Measurements from ENCODE around the gene SLC25A24.
"Not testable (repeated sequence)": the region's sequence is repeated elsewhere in the genome, so short reads cannot be mapped to it uniquely, and the experiment has no call there.

DNA sequence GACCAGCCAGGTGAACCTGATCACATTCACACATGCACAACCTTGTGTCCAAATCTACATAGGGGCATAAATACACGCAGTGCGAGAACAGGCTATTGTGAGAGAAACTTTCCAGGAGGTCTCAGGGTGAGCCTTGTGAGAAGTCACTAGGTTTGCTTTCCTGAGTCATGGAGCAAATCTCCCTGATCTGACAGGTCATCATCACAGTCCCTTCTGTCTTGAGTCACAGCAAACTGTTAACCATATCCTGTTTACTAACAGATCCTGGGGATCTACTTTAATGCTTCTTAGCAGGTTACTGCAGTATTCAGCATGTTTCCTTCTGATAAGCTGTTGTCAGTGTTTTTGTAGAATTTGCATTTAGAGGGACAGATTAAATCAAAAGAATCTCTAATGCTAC, 35.2 kb upstream of the SLC25A24 start:
- TF ChIP-seq ELF4 (IDR thresholded peaks at IDR 0.05); BHLHE40 (IDR thresholded peaks at IDR 0.05; ENCODE audit: borderline replicate concordance); FOXA1 (IDR thresholded peaks at IDR 0.05); SP1 (IDR thresholded peaks at IDR 0.05); SUZ12 (IDR thresholded peaks at IDR 0.05): not testable (repeated sequence)
